GM03348 (cell line): ENCODE measurements around the gene C17orf113.

Experiments used
- DNase-seq: peaks from one replicate; pipeline ENCODE4 v3.0.0; 2012; ENCODE audit warnings: low spot score

C17orf113 gene

GRCh38 chr17:42050393-42051012 lies at the start of gene C17orf113:
C17orf113 (minus strand) TSS chr17:42050601; CDS start chr17:42043376, 7,225 bp downstream.
- DNase-seq = peak; percentile 73

GRCh38 chr17:42098730-42099399 lies 48.5 kb upstream of the C17orf113 start:
- no peak for DNase-seq

GRCh38 chr17:42097691-42098631 lies 47.6 kb upstream of the C17orf113 start, which contains the start of gene ZNF385C:
ZNF385C (minus strand) TSS chr17:42098473; CDS start chr17:42063056, 35,417 bp downstream.
- DNase-seq = peak; percentile 45

- DNase-seq = no peak
Measured at GRCh38 chr17:42096360-42097111, 46.1 kb upstream of the C17orf113 start.

DNA sequence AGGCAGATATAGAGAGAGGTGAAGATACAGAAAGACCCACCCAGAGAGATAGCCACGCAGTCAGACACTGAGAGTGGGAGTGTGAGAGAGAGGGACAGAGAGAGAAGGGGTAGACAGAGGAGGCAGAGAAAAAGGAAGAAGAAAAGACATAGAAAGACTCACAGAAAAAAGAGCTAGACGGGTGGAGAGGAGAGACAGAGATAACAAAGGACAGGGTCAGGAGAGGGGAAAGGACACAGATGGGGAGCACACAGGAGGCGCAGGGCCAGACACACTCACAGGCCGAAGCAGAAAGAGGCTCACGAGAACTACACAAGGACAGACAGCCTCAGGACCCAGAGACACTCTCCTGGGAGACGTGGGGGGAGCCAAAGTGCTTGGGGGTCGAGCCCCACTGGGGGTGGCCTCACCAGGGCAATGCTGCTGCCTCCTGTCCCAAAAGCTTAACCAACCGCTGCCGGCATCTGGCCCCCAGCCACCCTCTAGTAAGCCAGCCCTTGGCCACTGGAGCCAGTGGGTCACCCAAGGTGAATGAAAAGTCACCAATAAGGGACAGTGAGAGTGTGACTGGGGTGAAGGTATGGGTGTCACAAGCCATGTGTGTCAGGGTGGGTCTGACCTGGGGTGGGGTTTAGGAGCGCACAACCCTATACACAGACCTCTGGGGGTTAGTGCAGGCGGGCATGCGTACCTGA lies 44.1 kb upstream of the C17orf113 start:
- no peak for DNase-seq

DNA sequence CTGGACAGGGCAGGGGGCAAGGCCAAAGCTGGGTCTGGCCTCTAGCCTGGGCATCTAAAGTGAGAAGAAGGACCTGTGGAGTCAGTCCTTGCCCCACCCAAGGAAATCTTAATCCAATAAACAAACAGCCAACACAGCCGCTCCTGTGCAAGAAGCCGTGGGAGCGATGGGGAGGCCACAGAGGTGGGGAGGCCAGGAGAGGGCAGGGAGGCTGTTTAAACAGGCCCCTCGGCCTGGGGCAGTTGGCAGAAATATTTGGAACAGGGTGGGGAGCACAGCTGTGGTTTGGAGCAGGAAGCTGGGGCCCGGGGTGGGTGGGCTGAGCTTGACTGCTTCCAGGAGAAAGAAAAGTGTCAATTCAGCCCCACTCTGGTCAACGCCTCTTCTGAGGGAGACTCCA lies 42.5 kb upstream of the C17orf113 start:
- no peak for DNase-seq

- no peak for DNase-seq
Measured at GRCh38 chr17:42090964-42091790, 40.8 kb upstream of the C17orf113 start.

GRCh38 chr17:42088736-42089135 lies 38.3 kb upstream of the C17orf113 start:
- DNase-seq = no peak

GRCh38 chr17:42087736-42088705 lies 37.6 kb upstream of the C17orf113 start:
- DNase-seq = no peak

GRCh38 chr17:42087042-42087701 lies 36.8 kb upstream of the C17orf113 start:
- no peak for DNase-seq

DNA sequence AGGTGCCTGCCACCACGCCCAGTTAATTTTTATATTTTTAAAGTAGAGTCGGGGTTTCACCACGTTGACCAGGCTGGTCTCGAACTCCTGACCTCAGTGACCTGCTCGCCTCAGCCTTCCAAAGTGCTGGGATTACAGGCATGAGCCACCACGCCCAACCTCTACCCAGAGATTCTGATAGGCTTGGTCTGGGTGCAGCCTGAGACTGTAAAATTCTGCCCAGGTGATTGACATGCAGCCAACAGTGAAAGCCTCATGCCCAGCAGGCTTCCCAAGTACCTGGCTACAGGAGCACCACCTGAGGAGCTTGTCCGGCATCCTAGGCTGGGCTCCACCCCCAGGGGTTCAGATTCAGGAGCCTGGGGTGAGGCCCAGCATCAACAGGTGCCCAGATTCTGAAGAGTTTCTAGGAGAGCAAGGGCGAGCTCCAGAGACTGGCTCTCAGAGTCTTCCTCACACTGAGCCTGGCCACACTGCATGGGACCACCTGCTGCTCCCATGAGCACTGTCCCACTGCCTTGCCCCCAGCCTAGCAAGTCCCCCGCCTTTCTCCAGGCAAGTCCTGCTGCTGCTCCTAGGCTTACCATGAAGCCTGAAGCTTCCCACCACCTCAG lies 31.2 kb upstream of the C17orf113 start:
- DNase-seq = no peak

- no peak for DNase-seq
Measured at GRCh38 chr17:42079541-42079940, 29.1 kb upstream of the C17orf113 start.

- no peak for DNase-seq
Measured at GRCh38 chr17:42078396-42079043, 28.1 kb upstream of the C17orf113 start.

DNA sequence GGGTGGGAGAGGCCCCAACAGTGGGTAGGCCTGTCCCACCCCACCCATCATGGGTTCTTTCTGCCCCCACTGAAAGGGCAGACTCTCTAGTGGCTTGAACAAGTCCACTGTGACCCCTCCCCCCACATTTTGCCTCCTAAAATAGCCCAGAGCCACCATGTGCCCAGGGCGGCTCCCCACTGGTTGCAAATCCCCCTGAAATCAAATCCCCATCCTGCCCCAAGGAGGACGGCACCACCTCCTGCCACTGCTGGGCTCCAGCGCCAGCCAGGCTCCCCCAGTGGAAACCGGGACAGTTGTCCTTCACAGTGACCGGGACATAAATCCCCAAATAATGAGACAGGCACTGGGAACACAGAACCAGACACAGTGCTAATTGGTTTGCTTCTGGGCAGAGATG lies 27.4 kb upstream of the C17orf113 start:
- DNase-seq = no peak

GRCh38 chr17:42076797-42077559 lies 26.6 kb upstream of the C17orf113 start:
- DNase-seq = no peak

DNA sequence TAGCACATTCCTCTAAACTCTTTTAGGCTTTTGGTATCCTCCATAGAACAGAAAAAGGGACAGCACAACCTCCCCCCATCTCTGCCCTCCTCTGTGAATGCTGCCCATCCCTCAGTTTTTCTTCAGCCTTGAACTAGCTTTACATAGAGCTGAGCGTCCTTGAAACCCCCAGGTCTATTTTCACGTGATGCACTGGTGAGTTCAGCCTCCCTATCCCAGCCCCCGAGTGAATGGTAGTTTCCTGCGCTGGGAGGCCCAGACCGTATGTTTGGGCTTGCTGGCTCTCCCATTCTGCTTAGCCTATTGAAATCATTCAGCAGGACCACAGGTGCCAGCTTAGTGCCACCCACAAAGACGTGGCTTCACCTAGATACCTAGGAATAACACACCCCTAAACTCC lies 25.4 kb upstream of the C17orf113 start:
- DNase-seq = no peak
